Measurements from ENCODE around the gene PDCD1.

Gene PDCD1

GRCh38 chr2:241864168-241864849, 5.6 kb upstream of the PDCD1 start:
- no peak for DNase-seq

- DNase-seq, result peak; percentile 17
These were observed 4.9 kb upstream of the PDCD1 start for GRCh38 chr2:241863536-241863954.

GRCh38 chr2:241862775-241863535, 4.3 kb upstream of the PDCD1 start:
- no peak for DNase-seq

- no peak for DNase-seq
These were observed 3.4 kb upstream of the PDCD1 start for GRCh38 chr2:241862093-241862492.

- DNase-seq, result no peak
These were observed 2.6 kb upstream of the PDCD1 start for GRCh38 chr2:241861264-241861663.

- DNase-seq, result no peak
These were observed 1.7 kb upstream of the PDCD1 start for GRCh38 chr2:241860184-241861078.

GRCh38 chr2:241859436-241860183, 916 bp upstream of the PDCD1 start:
- no peak for DNase-seq

GRCh38 chr2:241859017-241859435, 332 bp upstream of the PDCD1 start:
- DNase-seq, result no peak

GRCh38 chr2:241857572-241858121, 1.0 kb downstream of the PDCD1 start:
- no peak for DNase-seq

- no peak for DNase-seq
These were observed 1.6 kb downstream of the PDCD1 start for GRCh38 chr2:241857041-241857541.

- no peak for DNase-seq
These were observed 2.7 kb downstream of the PDCD1 start for GRCh38 chr2:241855888-241856422.

- DNase-seq, result no peak
These were observed 3.3 kb downstream of the PDCD1 start for GRCh38 chr2:241855245-241855887.

GRCh38 chr2:241854342-241855244, 4.1 kb downstream of the PDCD1 start:
- no peak for DNase-seq

GRCh38 chr2:241853651-241854341, 4.9 kb downstream of the PDCD1 start:
- DNase-seq, result no peak

- no peak for DNase-seq
These were observed 5.6 kb downstream of the PDCD1 start for GRCh38 chr2:241852981-241853631.

GRCh38 chr2:241852116-241852980, 6.3 kb downstream of the PDCD1 start:
- DNase-seq, result no peak

- no peak for DNase-seq
These were observed 7.2 kb downstream of the PDCD1 start for GRCh38 chr2:241851325-241852115.
